ENCODE measurements around the gene C12orf57. TPM values are rescaled to one million over a fixed set of nuclear protein-coding genes. Genes with fewer than 3 reads are reported as not detected.
A peak's percentile ranks its signal among the peaks of the same experiment; 100 is the strongest.

Gene C12orf57
- polyA plus RNA-seq, 2 of the 4 experiments (the other 2 are of a cell fraction), result 261 to 466 TPM

- no peak for TF ChIP-seq USF2 (IDR thresholded peaks at IDR 0.05)
Observed at GRCh38 chr12:6919588-6919987, 24.2 kb upstream of the C12orf57 start (continued).

GRCh38 chr12:6921539-6921938 lies 22.3 kb upstream of the C12orf57 start:
- no peak for ATAC-seq
- TF ChIP-seq CEBPB (IDR thresholded peaks at IDR 0.05) (no peak), FOXS1 (CRISPR knock-in tag; IDR thresholded peaks at IDR 0.05) (no peak), ESRRA (IDR thresholded peaks at IDR 0.05; ENCODE audit: borderline replicate concordance, low read length) (no peak), RFX5 (IDR thresholded peaks at IDR 0.05) (no peak), CHD4 (IDR thresholded peaks at IDR 0.05; ENCODE audit: borderline replicate concordance) (no peak), BCL3 (IDR thresholded peaks at IDR 0.05) (no peak), HOXA7 (CRISPR knock-in tag; IDR thresholded peaks at IDR 0.05) (no peak), ATOH8 (CRISPR knock-in tag; IDR thresholded peaks at IDR 0.05; ENCODE audit: low read depth) (no peak), HOXB5 (CRISPR knock-in tag; IDR thresholded peaks at IDR 0.05) (no peak), RAD21 (conservative IDR thresholded peaks at IDR 0.05 in 1 of 2, IDR thresholded peaks at IDR 0.05 in 1 of 2) (no peak), HOXB13 (CRISPR knock-in tag; IDR thresholded peaks at IDR 0.05; ENCODE audit: low read depth) (no peak), ZSCAN20 (CRISPR knock-in tag; IDR thresholded peaks at IDR 0.05) (no peak)
- WGBS (ENCODE audit: missing lambda C conversion rate), result 87% methylated on average over 7 of the region's 7 CpGs
- CTCF ChIA-PET, result interaction anchor here (1.3 to 18.2 kb wide), 4 partner anchors 7 to 53 kb away, joined by 8 to 370 read pairs (median 50); partner anchors contain the start of genes C12orf57, ENO2, PTPN6 and RNU7-1
- H3K4me1 ChIP-seq, result peaks cover 21% of the 10 kb centered on the region
- POLR2A ChIA-PET, result interaction anchor here (0.6 to 1.6 kb wide), 2 partner anchors 22 to 187 kb away, joined by 4 to 7 read pairs; partner anchors contain the start of genes C12orf57 and RNU7-1
- H3K4me3 ChIP-seq, result no peak overlapping the region
- no peak for DNase-seq (ENCODE audit: low read depth in 1 of 2, low spot score in 1 of 2)
- H3K9me3 ChIP-seq, result no peaks in the 10 kb centered on the region
- H3K27ac ChIP-seq, result no peak overlapping the region
- no peak for FAIRE-seq
- H3K4me2 ChIP-seq, result no peak overlapping the region

GRCh38 chr12:6921996-6922946 lies 21.6 kb upstream of the C12orf57 start:
- FAIRE-seq, result no peak

More at GRCh38 chr12:6921996-6922946, 21.6 kb upstream of the C12orf57 start:
- DNase-seq (ENCODE audit: low read depth in 1 of 2, low spot score in 1 of 2), result no peak
- CTCF ChIA-PET, result interaction anchor here (1.3 to 18.2 kb wide), 4 partner anchors 8 to 53 kb away, joined by 8 to 370 read pairs (median 50); partner anchors contain the start of genes C12orf57, ENO2, PTPN6 and RNU7-1
- 86% methylated on average over 8 of the region's 9 CpGs for WGBS (ENCODE audit: missing lambda C conversion rate)
- POLR2A ChIA-PET, result interaction anchor here (0.6 to 1.6 kb wide), 2 partner anchors 22 to 186 kb away, joined by 4 to 7 read pairs; partner anchors contain the start of genes C12orf57 and RNU7-1
- Histone ChIP-seq H3K4me2 (no peak overlapping the region), H3K9me3 (no peaks in the 10 kb centered on the region), H3K27ac (no peak overlapping the region), H3K4me3 (no peak overlapping the region), H3K4me1 (peaks cover 28% of the 10 kb centered on the region)
- no peak for TF ChIP-seq FOSL2 (IDR thresholded peaks at IDR 0.05)
- TF ChIP-seq FOSL2 (CRISPR knock-in tag; IDR thresholded peaks at IDR 0.05), result peak; percentile 47; the same call in 1 of the 2 replicates
- TF ChIP-seq USF2 (IDR thresholded peaks at IDR 0.05), result no peak
- no peak for ATAC-seq

Data from A549 (cell line).